ENCODE measurements around the gene TRIM33. TPM values are rescaled to one million over a fixed set of nuclear protein-coding genes. Genes with fewer than 3 reads are reported as not detected.

The TRIM33 gene
- total RNA-seq, 1 donor from 2014 or later = 24.0 TPM

DNA sequence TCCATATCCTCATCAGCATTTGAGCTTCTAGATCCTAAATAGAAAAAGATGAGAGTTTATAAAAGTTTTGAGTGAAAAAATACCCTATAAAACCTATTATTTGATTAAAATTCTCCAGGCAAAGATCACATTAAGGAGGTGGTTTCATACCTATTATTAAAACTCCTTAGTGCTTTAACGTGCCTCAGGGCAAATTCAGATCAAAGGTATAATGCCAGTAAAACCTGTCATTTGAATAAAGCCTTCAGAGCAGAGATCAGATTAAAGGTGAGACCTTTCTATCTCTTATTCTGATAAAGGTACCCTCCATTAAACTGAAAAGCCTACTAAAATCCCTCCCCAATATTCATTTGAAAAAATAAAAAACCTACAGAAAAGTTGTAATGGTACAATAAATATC lies 34.3 kb upstream of the TRIM33 start:
- H3K9me3 Mint-ChIP-seq (ENCODE audit: low read depth) = no peaks in the 10 kb centered on the region
- DNase-seq (ENCODE audit: low spot score) = no peak

DNA sequence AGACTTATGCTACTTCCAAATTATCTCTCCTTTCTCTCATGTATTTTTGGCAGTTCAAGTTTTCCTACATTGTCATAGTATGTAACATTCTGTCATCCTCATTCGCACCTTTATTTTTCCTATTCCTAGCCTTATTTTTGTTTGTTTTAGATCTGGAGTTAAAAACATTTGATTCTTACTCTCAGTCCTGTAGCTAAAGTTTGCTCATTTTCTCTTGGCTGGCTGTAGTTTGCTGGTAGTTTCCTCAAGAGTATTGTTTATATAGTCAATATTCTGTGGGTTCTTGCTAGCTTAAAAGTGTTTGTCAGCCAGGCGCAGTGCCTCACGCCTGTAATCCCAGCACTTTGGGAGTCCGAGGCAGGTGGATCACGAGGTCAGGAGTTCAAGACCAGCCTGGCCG lies 29.8 kb upstream of the TRIM33 start:
- H3K9me3 Mint-ChIP-seq (ENCODE audit: low read depth) = peaks cover 2% of the 10 kb centered on the region
- no peak overlapping the region for H3K4me3 Mint-ChIP-seq (ENCODE audit: unreplicated experiment)
- no peak for DNase-seq (ENCODE audit: low spot score)
- no peaks in the 10 kb centered on the region for H3K4me1 Mint-ChIP-seq (ENCODE audit: low read depth)
- TF ChIP-seq, protein P1, sequence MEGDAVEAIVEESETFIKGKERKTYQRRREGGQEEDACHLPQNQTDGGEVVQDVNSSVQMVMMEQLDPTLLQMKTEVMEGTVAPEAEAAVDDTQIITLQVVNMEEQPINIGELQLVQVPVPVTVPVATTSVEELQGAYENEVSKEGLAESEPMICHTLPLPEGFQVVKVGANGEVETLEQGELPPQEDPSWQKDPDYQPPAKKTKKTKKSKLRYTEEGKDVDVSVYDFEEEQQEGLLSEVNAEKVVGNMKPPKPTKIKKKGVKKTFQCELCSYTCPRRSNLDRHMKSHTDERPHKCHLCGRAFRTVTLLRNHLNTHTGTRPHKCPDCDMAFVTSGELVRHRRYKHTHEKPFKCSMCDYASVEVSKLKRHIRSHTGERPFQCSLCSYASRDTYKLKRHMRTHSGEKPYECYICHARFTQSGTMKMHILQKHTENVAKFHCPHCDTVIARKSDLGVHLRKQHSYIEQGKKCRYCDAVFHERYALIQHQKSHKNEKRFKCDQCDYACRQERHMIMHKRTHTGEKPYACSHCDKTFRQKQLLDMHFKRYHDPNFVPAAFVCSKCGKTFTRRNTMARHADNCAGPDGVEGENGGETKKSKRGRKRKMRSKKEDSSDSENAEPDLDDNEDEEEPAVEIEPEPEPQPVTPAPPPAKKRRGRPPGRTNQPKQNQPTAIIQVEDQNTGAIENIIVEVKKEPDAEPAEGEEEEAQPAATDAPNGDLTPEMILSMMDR (IDR thresholded peaks at IDR 0.05) = no peak
- peaks cover 7% of the 10 kb centered on the region for H3K27me3 Mint-ChIP-seq (ENCODE audit: low read depth)
- no peaks in the 10 kb centered on the region for H3K36me3 Mint-ChIP-seq (ENCODE audit: low read depth)
- no peak overlapping the region for H3K27ac Mint-ChIP-seq (ENCODE audit: unreplicated experiment)

More for the DNA sequence above, 34.3 kb upstream of the TRIM33 start:
- Mint-ChIP-seq H3K27ac (ENCODE audit: unreplicated experiment) (no peak overlapping the region), H3K4me1 (ENCODE audit: low read depth) (no peaks in the 10 kb centered on the region), H3K27me3 (ENCODE audit: low read depth) (peaks cover 6% of the 10 kb centered on the region), H3K4me3 (ENCODE audit: unreplicated experiment) (no peak overlapping the region), H3K36me3 (ENCODE audit: low read depth) (no peaks in the 10 kb centered on the region)
- TF ChIP-seq, protein P1 (IDR thresholded peaks at IDR 0.05) = no peak

DNA sequence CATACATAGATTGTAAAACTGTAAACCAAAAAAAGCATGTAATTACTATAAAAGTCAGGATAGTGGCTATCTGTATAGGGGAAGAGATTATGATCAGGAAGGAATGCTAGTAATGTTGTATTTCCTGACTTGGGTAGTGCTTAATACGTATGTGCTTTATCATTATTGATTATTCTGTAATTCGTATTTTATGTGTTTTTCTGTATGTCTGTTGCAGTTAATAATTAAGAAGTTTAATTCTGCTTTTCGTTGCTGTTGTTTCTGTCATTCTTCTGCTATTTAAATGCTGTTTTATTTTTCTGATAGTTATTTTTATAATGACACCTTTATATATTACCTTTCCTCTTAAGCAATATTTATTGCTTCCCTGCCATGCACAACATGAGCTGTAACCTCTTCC lies 29.3 kb upstream of the TRIM33 start:
- Mint-ChIP-seq H3K4me3 (ENCODE audit: unreplicated experiment) (no peak overlapping the region), H3K4me1 (ENCODE audit: low read depth) (no peaks in the 10 kb centered on the region), H3K27me3 (ENCODE audit: low read depth) (peaks cover 7% of the 10 kb centered on the region), H3K27ac (ENCODE audit: unreplicated experiment) (no peak overlapping the region), H3K9me3 (ENCODE audit: low read depth) (peaks cover 2% of the 10 kb centered on the region), H3K36me3 (ENCODE audit: low read depth) (no peaks in the 10 kb centered on the region)
- TF ChIP-seq, protein P1 (IDR thresholded peaks at IDR 0.05) = no peak
- no peak for DNase-seq (ENCODE audit: low spot score)

DNA sequence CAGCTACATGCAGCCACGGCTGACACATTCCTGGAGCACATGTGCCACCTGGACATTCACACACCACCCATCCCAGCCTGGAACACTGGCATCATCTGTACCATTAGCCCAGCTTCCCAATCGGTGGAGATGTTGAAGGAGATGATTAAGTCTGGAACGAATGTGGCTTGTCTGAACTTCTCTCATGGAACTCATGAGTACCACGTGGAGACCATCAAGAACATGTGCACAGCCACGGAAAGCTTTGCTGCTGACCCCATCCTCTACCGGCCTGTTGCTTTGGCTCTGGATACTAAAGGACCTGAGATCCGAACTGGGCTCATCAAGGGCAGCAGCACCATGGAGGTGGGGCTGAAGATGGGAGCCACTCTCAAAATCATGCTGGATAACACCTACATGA lies 25.0 kb upstream of the TRIM33 start:
- H3K4me1 Mint-ChIP-seq (ENCODE audit: low read depth) = no peaks in the 10 kb centered on the region

DNA sequence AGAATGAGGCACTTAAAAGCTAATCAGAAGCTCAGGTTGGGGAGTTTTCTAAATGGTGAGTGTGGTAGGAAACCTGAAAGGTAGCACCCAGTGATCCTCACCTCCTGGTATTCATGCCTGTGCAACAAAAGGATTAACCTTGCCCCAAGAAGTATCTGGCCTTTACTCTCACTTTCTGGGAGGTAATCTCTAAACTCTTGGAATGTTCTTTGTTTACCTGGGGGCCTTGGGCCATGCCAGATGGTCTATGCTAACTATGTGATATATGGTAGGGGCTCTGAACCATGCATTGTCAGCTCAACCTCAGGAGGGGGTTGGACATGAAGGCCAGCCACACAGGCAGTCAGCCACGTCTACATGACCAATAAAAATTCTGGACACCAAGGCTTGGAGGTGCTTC lies 24.4 kb upstream of the TRIM33 start:
- no peak overlapping the region for H3K27ac Mint-ChIP-seq (ENCODE audit: unreplicated experiment)
- TF ChIP-seq, protein P1 (IDR thresholded peaks at IDR 0.05) = no peak
- no peaks in the 10 kb centered on the region for H3K36me3 Mint-ChIP-seq (ENCODE audit: low read depth)
- H3K4me1 Mint-ChIP-seq (ENCODE audit: low read depth) = no peaks in the 10 kb centered on the region
- no peak for DNase-seq (ENCODE audit: low spot score)
- peaks cover 2% of the 10 kb centered on the region for H3K9me3 Mint-ChIP-seq (ENCODE audit: low read depth)
- H3K27me3 Mint-ChIP-seq (ENCODE audit: low read depth) = peaks cover 2% of the 10 kb centered on the region
- H3K4me3 Mint-ChIP-seq (ENCODE audit: unreplicated experiment) = no peak overlapping the region

More for the DNA sequence above, 25.0 kb upstream of the TRIM33 start:
- H3K27me3 Mint-ChIP-seq (ENCODE audit: low read depth) = peaks cover 7% of the 10 kb centered on the region
- no peak for DNase-seq (ENCODE audit: low spot score)
- no peak overlapping the region for H3K4me3 Mint-ChIP-seq (ENCODE audit: unreplicated experiment)
- H3K9me3 Mint-ChIP-seq (ENCODE audit: low read depth) = peaks cover 2% of the 10 kb centered on the region
- no peaks in the 10 kb centered on the region for H3K36me3 Mint-ChIP-seq (ENCODE audit: low read depth)
- TF ChIP-seq, protein P1 (IDR thresholded peaks at IDR 0.05) = no peak
- no peak overlapping the region for H3K27ac Mint-ChIP-seq (ENCODE audit: unreplicated experiment)
